ENCODE measurements around the gene ACBD6. TPM values are rescaled to one million over a fixed set of nuclear protein-coding genes. Genes with fewer than 3 reads are reported as not detected.

Gene ACBD6
- total and polyA plus RNA-seq, 4 experiments from 2014 or later, result 31.7 to 64.2 (median 44.9) TPM

DNA sequence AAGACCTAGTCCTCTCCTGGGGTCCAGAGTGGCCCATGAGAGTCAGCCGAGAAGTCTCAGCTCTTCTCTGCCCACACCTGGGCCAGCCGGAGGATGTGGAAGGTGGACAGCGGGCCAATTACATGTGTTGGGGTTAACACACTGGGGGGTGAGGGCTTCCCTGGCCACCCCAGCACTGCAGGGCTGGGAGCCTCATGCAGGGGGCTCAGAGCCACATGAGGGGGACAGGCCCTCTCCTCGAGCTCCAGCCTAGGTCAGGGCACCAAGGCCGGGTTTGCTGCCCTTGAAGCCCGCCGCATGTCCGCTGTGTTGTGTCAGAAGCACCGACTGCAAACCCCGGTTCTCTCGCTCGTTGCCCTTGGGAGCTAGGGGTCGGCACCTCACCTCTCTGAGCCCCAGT, 241.8 kb downstream of the ACBD6 start:
- Histone ChIP-seq H3K27me3 (ENCODE audit: insufficient read depth, low read length) (no peaks in the 10 kb centered on the region), H3K4me3 (ENCODE audit: low read length in 2 of 2) (no peak overlapping the region), H3K36me3 (ENCODE audit: insufficient read depth, low read length) (no peaks in the 10 kb centered on the region), H3K27ac (ENCODE audit: low read depth, low read length) (no peak overlapping the region), H3K9me3 (ENCODE audit: control insufficient read depth in 1 of 2, low read length in 2 of 2) (no peaks in the 10 kb centered on the region), H3K4me1 (ENCODE audit: insufficient read depth, low read length) (no peaks in the 10 kb centered on the region)
- no peak for DNase-seq
- peaks cover 14% of the 10 kb centered on the region in 2 donors for H3K27me3 Mint-ChIP-seq
- H3K4me1 Mint-ChIP-seq, result no peaks in the 10 kb centered on the region
- POLR2A ChIA-PET (ENCODE audit: partially characterized antibody), result no interaction called here
- intact Hi-C loops (cut with micrococcal nuclease), result no loop called here
- H3K36me3 Mint-ChIP-seq, result no peaks in the 10 kb centered on the region
- H3K4me3 Mint-ChIP-seq, result no peak overlapping the region
- CTCF ChIA-PET (ENCODE audit: partially characterized antibody), result interaction anchor here (0.7 kb wide), 1 partner anchor 1085 kb away, joined by 3 read pairs; no protein-coding TSS in a partner anchor
- H3K9me3 Mint-ChIP-seq, result no peaks in the 10 kb centered on the region
- H3K27ac Mint-ChIP-seq, result no peak overlapping the region

DNA sequence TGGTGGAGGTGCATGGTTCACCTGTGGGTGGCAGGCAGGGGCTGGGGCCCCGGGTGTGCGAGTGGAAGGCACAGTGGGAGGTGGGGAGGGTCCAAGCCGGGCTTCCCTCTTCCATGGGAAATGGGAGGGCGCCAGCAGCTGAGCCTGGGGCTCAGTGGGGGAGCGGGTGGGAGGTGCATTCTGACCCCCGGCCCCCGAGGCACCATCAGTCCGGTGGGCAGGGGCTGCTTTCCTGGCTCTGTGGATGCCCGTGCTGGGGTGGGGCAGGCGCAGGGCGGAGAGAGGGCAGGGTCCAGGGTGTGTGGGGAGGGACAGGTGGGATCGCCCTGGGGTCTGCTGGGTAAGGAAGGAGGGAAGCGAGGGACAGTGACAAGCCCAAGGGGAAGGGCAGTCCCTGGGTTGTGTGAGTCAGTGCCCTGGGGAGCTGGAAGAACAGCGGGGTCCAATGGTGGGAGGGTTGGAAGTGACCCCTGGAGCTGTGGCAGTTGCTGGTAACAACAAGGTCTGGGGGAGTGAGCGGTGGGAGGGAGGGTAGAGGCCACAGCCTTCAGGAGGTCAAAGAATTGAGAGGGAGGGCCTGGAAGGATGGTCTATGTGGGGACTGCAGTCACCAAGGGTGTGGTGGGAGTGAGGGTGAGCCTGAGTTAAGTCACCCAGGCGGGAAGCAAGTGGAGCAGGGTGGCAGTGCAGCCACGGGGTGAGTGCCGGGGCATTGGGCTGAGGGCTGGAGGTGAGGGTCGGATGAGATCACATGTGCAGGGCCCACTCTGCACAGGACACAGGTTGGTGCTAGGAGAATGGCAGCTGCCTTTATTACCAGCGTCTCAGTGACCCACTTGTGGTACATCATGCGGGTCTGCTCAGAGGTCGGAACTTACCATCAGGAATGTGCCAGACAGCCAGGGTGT, 242.7 kb downstream of the ACBD6 start:
- no peaks in the 10 kb centered on the region for H3K27me3 ChIP-seq (ENCODE audit: insufficient read depth, low read length)
- peaks cover 14 to 17% of the 10 kb centered on the region in 2 donors for H3K27me3 Mint-ChIP-seq

DNA sequence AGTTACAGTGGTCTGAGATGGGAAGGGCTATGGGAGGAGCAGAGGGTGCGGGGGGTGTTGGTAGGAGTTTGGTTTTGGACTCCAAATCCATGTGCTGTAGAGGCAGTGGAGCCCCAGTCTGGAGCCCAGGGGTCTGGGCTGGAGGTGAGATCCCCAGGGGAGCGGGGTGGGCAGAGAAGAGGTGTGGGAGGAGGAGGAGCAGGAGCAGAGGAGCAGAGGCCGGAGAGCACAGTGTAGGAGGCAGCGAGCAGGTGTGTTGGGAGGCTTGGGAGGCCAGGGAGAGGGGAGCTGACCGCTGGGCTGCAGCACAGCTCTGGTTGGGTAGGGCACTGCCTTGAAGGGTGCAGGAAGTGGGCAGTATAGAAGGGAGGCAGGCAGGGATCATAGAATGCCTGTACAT, 243.4 kb downstream of the ACBD6 start:
- no peak overlapping the region for H3K4me3 ChIP-seq (ENCODE audit: low read length in 2 of 2)
- no peak for DNase-seq
- H3K4me1 Mint-ChIP-seq, result no peaks in the 10 kb centered on the region
- no peak overlapping the region for H3K4me3 Mint-ChIP-seq
- ChIA-PET CTCF (ENCODE audit: partially characterized antibody) (no interaction called here), POLR2A (ENCODE audit: partially characterized antibody) (no interaction called here)
- H3K27me3 ChIP-seq (ENCODE audit: insufficient read depth, low read length), result no peaks in the 10 kb centered on the region
- no peaks in the 10 kb centered on the region for H3K36me3 Mint-ChIP-seq
- H3K9me3 ChIP-seq (ENCODE audit: control insufficient read depth in 1 of 2, low read length in 2 of 2), result no peaks in the 10 kb centered on the region
- H3K9me3 Mint-ChIP-seq, result no peaks in the 10 kb centered on the region
- H3K27ac Mint-ChIP-seq, result peak overlapping the region in 1 of 7 donors; percentile 79
- no peaks in the 10 kb centered on the region for H3K4me1 ChIP-seq (ENCODE audit: insufficient read depth, low read length)
- no peaks in the 10 kb centered on the region for H3K36me3 ChIP-seq (ENCODE audit: insufficient read depth, low read length)
- peaks cover 17 to 18% of the 10 kb centered on the region in 2 donors for H3K27me3 Mint-ChIP-seq
- no peak overlapping the region for H3K27ac ChIP-seq (ENCODE audit: low read depth, low read length)
- intact Hi-C loops (cut with micrococcal nuclease), result no loop called here

More for the DNA sequence above, 242.7 kb downstream of the ACBD6 start:
- H3K36me3 Mint-ChIP-seq, result no peaks in the 10 kb centered on the region
- H3K4me3 Mint-ChIP-seq, result peak overlapping the region in 1 of 8 donors; percentile 17
- Histone ChIP-seq H3K9me3 (ENCODE audit: control insufficient read depth in 1 of 2, low read length in 2 of 2) (no peaks in the 10 kb centered on the region), H3K4me1 (ENCODE audit: insufficient read depth, low read length) (no peaks in the 10 kb centered on the region), H3K36me3 (ENCODE audit: insufficient read depth, low read length) (no peaks in the 10 kb centered on the region), H3K4me3 (ENCODE audit: low read length in 2 of 2) (no peak overlapping the region), H3K27ac (ENCODE audit: low read depth, low read length) (no peak overlapping the region)
- no peaks in the 10 kb centered on the region for H3K9me3 Mint-ChIP-seq
- DNase-seq, result no peak
- ChIA-PET CTCF (ENCODE audit: partially characterized antibody) (no interaction called here), POLR2A (ENCODE audit: partially characterized antibody) (no interaction called here)
- peak overlapping the region in 1 of 7 donors; percentile 12 for H3K27ac Mint-ChIP-seq
- intact Hi-C loops (cut with micrococcal nuclease), result no loop called here
- no peaks in the 10 kb centered on the region for H3K4me1 Mint-ChIP-seq

- Histone ChIP-seq H3K27ac (ENCODE audit: low read depth, low read length) (no peak overlapping the region), H3K27me3 (ENCODE audit: insufficient read depth, low read length) (no peaks in the 10 kb centered on the region), H3K36me3 (ENCODE audit: insufficient read depth, low read length) (no peaks in the 10 kb centered on the region), H3K4me1 (ENCODE audit: insufficient read depth, low read length) (no peaks in the 10 kb centered on the region), H3K9me3 (ENCODE audit: control insufficient read depth in 1 of 2, low read length in 2 of 2) (no peaks in the 10 kb centered on the region), H3K4me3 (ENCODE audit: low read length in 2 of 2) (no peak overlapping the region)
- no peak for DNase-seq
- Mint-ChIP-seq H3K27me3 (peaks cover 20 to 22% of the 10 kb centered on the region in 2 donors), H3K4me1 (no peaks in the 10 kb centered on the region), H3K27ac (peak overlapping the region in 1 of 7 donors; percentile 51), H3K9me3 (no peaks in the 10 kb centered on the region), H3K4me3 (no peak overlapping the region), H3K36me3 (no peaks in the 10 kb centered on the region)
- CTCF ChIA-PET (ENCODE audit: partially characterized antibody), result no interaction called here
- POLR2A ChIA-PET (ENCODE audit: partially characterized antibody), result no interaction called here
- intact Hi-C loops (cut with micrococcal nuclease), result no loop called here
Observed at GRCh38 chr1:180258290-180258689, 244.1 kb downstream of the ACBD6 start.

DNA sequence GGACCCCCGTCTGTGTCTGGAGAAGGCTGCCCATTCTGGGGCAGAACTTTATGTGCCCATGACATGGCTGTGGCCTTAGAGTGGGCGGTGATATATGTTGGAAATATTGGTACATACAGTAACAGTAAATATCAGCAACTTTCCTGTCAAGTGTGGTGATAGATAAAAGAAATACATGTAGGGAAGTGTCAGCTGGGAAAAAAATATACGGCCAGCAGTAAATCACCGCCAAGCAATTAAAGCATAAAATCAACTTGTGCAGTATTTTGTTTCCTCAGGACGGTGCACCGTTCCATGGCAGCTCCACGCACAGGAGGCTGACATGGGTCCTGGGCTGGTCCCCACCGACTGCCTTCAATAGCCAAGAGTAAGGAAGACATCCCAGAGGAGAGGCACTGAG, 244.9 kb downstream of the ACBD6 start:
- no peak for DNase-seq
- no peaks in the 10 kb centered on the region for H3K36me3 Mint-ChIP-seq
- POLR2A ChIA-PET (ENCODE audit: partially characterized antibody), result no interaction called here
- Histone ChIP-seq H3K27ac (ENCODE audit: low read depth, low read length) (no peak overlapping the region), H3K4me1 (ENCODE audit: insufficient read depth, low read length) (no peaks in the 10 kb centered on the region), H3K9me3 (ENCODE audit: control insufficient read depth in 1 of 2, low read length in 2 of 2) (no peaks in the 10 kb centered on the region), H3K36me3 (ENCODE audit: insufficient read depth, low read length) (no peaks in the 10 kb centered on the region), H3K4me3 (ENCODE audit: low read length in 2 of 2) (no peak overlapping the region), H3K27me3 (ENCODE audit: insufficient read depth, low read length) (no peaks in the 10 kb centered on the region)
- no peaks in the 10 kb centered on the region for H3K9me3 Mint-ChIP-seq
- H3K4me1 Mint-ChIP-seq, result peaks cover 0 to 4% (median 1%) of the 10 kb centered on the region in 4 donors
- intact Hi-C loops (cut with micrococcal nuclease), result no loop called here
- no peak overlapping the region for H3K27ac Mint-ChIP-seq
- CTCF ChIA-PET (ENCODE audit: partially characterized antibody), result no interaction called here
- no peak overlapping the region for H3K4me3 Mint-ChIP-seq
- H3K27me3 Mint-ChIP-seq, result peaks cover 27 to 28% of the 10 kb centered on the region in 2 donors

DNA sequence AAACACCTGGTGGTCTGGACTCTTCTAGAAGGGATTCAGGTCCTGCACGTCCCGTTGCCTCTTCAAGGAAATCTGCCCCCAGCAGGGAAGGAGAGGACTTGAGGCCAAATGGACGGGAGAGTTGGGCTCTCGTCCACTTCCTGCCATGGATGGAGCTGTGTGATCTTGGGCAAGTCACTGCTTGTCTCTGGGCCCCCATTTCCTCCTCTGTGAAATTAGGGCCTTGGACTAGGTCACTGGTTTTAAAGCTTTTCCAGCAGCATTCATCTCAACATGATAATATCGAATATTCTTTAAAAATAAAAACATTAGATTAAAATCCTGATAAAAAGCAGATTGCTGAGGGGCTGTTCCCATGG, 245.4 kb downstream of the ACBD6 start:
- CTCF ChIA-PET (ENCODE audit: partially characterized antibody), result no interaction called here
- Mint-ChIP-seq H3K36me3 (no peaks in the 10 kb centered on the region), H3K9me3 (no peaks in the 10 kb centered on the region), H3K27ac (no peak overlapping the region), H3K4me1 (peaks cover 0 to 4% (median 1%) of the 10 kb centered on the region in 4 donors), H3K4me3 (no peak overlapping the region), H3K27me3 (peaks cover 29 to 31% of the 10 kb centered on the region in 2 donors)
- POLR2A ChIA-PET (ENCODE audit: partially characterized antibody), result no interaction called here
- Histone ChIP-seq H3K27ac (ENCODE audit: low read depth, low read length) (no peak overlapping the region), H3K9me3 (ENCODE audit: control insufficient read depth in 1 of 2, low read length in 2 of 2) (no peaks in the 10 kb centered on the region), H3K27me3 (ENCODE audit: insufficient read depth, low read length) (no peaks in the 10 kb centered on the region), H3K4me1 (ENCODE audit: insufficient read depth, low read length) (no peaks in the 10 kb centered on the region), H3K36me3 (ENCODE audit: insufficient read depth, low read length) (no peaks in the 10 kb centered on the region), H3K4me3 (ENCODE audit: low read length in 2 of 2) (no peak overlapping the region)
- intact Hi-C loops (cut with micrococcal nuclease), result no loop called here
- no peak for DNase-seq

DNA sequence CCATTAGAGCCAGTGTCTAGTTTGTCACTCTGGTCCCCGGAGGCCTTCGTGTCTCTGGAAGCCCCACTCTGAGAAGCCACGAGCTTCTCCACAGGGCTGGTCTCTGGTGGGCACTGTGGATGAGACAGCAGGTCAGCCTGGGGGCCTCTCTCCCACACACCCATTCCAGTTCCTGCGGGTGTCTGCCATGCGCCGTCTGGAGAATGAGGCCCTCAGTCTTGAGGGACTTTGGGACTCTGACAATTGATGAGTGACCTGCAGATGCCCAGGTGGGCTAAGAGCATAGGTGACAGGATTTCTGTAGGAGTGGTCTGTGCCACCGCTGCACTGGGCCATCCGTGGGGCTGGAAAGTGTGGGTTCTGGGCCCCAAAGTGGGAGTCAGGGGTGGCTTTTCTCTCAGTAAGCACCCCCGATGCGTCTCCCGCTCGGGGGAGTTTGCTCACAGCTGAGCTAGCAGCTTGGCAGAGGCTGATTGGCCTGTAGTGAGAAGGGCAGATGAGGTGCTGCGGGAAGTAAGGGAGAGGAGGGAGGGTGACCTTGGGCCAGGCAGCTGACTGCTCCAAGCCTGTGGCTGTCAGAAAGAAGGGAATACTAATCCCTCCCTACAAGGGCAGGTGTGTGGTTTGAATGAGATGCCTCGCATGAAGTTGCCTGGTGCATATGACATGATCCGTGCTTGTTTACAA, 245.9 kb downstream of the ACBD6 start:
- H3K9me3 Mint-ChIP-seq, result no peaks in the 10 kb centered on the region
- peaks cover 4% of the 10 kb centered on the region for H3K27me3 ChIP-seq (ENCODE audit: insufficient read depth, low read length)
- no peaks in the 10 kb centered on the region for H3K36me3 ChIP-seq (ENCODE audit: insufficient read depth, low read length)
- POLR2A ChIA-PET (ENCODE audit: partially characterized antibody), result no interaction called here
- no peak overlapping the region for H3K27ac Mint-ChIP-seq
- intact Hi-C loops (cut with micrococcal nuclease), result no loop called here
- no peaks in the 10 kb centered on the region for H3K4me1 ChIP-seq (ENCODE audit: insufficient read depth, low read length)
- H3K36me3 Mint-ChIP-seq, result no peaks in the 10 kb centered on the region
- DNase-seq, result no peak
- CTCF ChIA-PET (ENCODE audit: partially characterized antibody), result no interaction called here
- H3K4me3 ChIP-seq (ENCODE audit: low read length in 2 of 2), result no peak overlapping the region
- no peaks in the 10 kb centered on the region for H3K9me3 ChIP-seq (ENCODE audit: control insufficient read depth in 1 of 2, low read length in 2 of 2)
- peaks cover 0 to 4% (median 1%) of the 10 kb centered on the region in 4 donors for H3K4me1 Mint-ChIP-seq
- no peak overlapping the region for H3K27ac ChIP-seq (ENCODE audit: low read depth, low read length)
- H3K4me3 Mint-ChIP-seq, result no peak overlapping the region
- H3K27me3 Mint-ChIP-seq, result peaks cover 33 to 34% of the 10 kb centered on the region in 2 donors

Data from CD4-positive, alpha-beta memory T cell (primary cell).